ENCODE data around the gene D2HGDH.

The D2HGDH gene

DNA sequence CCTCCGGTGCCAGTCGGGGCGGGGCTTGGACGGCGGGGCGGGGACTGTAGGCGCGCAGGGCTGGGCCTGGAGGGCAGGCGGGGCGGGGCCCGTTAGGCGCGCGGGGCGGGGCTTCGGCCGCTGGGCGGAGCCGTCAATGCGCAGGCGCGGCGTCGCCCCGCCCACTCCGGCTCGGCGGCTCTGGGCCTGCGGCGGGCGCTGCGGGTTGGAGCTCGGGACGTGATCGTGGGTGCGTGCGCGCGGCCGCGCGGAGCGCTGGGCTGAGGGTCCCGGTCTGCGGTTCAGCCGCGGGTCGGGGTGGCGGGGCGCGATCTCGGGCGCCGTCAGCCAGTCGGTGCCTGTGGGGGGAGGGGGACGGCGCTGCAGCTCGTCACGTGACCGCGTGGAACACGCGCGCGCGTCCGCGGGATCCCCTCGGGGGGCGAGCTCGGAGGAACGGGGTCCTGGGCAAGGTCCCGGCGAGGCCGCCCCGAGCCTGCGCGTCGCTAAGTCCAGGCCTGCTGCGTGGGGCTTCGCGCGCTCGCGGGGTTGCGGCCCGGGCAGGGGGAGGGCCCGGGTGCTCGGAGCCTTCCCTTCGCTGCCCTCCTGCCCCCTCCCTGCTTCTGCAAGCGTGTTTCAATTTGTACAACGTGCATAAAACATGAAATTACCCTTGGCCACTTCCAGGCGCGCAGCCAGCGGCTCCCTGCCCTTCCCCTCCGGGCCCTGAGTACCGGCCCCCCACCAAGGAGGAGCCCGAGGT, at the start of gene D2HGDH:
Gene D2HGDH, plus strand, starts transcription at position 164 of the 742 bp plus-strand sequence. CDS start 595 bp downstream, outside the sequence.
- DNase-seq, result peak; percentile 65

DNA sequence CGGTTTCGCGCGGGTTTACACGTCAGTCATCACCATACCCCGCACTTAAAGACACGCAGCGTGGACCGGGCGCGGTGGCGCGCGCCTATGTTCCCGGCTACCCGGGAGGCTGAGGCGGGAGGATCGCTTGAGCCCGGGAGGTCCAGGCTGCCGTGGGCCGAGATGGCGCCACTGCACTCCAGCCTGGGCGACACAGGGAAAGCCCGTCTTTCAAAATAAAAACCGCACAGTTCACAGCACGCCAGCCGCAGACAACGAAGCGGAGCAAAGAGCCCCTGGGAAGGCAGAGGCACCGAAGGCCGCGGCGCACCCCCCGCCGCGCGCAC, 48.1 kb upstream of the D2HGDH start:
- no peak for DNase-seq

DNA sequence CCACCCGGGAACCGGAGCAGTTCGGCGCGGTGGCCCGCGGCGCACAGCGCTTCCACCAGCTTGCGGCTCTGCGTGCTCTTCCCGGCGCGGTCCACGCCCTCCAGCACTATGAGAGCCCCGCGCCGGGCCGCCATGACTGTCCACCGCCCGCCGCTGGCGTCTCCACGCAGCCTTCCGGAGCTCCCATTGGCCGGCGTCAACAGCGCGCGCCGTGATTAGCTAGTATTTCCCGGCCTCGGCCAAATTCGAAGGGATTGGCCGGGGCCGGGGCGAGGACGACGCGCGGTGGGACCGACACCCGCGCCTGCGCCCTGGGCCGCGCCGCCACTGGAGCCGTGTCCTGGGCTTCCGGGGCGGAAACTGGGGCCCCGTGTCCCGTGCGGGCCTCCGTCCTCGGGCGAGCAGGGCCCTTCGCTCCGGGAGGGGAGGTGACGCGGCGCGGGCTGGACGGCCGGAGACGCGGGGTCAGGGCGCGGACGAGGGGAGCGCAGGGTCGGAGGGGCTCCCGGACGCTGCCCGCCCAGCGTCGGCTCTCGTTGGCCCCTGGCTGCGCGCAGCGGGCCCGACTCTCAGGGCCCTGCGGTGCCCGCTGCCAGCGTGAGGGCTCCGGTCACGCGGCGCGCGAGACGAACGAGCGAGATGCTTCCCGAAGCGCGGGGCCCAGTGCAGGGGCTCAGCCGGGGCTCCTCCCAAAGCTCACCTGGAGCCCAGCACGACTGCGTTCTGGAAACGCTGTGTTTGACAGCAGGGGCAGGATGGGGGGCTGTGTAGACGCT, 47.6 kb upstream of the D2HGDH start, which contains the start of gene DTYMK:
Gene DTYMK, minus strand, starts transcription at position 166 of the 776 bp plus-strand sequence. Its CDS starts 32 bp downstream, at position 134.
- DNase-seq, result peak; percentile 97

DNA sequence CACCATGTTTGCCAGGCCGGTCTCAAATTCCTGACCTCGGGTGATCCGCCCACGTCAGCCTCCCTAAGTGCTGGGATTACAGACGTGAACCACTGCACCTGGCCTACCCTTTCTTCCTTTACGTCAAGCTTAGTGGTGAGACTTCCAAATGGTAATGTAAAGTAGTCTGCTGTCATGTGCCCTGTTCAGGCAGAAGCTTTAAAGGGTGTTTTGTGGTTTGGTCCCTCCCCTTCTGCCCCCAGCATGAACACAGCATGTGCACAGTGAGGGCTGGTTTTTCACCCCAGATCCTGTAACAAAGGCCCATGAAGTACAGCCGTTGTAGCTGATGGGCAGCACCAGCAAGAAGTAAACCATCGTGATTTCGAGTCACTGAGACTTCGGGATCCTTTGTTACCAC, 45.1 kb upstream of the D2HGDH start:
- DNase-seq, result no peak

DNA sequence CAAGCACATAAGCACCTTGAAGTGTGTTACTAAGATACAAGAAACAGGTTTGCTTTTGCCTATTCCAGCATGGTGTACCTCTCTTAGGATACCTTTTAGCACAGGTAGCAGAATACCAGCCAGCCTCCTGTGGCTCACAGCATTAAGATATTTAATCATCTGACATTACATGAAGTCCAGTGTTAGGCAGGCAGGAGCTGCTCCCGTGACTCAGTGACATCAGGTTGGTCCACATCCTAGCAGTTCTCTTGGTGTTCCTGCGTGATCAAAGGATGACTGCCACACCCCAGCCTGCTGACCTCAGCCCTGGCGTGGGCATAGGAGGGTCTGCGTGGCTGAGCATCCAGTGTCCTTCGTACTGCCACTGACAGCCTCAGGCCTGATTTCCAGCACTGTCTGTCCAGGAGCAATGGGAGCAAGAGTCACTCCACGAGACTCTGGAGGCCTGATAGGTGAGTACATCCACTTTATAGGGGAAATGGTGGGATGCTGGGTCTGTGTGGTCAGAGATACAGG, 44.2 kb upstream of the D2HGDH start:
- DNase-seq, result no peak

DNA sequence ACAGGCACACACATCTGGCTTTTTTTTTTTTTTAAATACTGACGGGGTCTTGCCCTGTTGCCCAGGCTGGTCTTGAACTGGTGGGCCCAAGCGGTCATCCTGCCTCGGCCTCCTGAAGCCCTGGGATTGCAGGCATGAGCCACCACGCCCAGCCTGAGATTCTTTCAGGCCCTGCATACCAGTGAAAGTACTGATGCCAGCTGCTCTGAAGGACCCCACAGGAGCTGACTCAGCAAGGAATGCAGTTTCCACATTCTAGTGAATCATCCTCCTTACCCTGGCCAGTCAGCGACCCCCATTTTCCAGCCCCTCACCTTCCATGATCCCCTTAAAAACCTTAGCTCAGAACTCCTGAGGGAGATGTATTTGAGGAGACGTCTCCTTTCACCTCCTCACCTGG, 42.0 kb upstream of the D2HGDH start:
- DNase-seq, result no peak

DNA sequence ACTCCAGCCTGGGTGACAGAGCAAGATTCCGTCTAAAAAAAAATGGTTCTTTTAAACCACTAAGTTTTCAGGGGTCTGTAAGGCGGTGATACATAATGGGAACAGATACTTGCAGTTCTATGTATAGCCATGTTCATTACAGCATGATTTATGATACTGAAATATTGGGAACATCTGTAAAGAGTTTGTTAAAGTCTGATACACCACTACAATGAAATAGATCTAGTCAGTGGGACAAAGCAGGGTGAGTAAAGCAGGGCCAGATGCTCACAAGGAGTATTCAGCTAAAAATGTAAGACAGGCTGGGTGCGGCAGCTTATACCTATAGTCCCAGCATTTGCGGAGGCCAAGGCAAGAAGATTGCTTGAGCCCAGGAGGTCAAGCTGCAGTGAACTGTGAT, 38.8 kb upstream of the D2HGDH start:
- no peak for DNase-seq

DNA sequence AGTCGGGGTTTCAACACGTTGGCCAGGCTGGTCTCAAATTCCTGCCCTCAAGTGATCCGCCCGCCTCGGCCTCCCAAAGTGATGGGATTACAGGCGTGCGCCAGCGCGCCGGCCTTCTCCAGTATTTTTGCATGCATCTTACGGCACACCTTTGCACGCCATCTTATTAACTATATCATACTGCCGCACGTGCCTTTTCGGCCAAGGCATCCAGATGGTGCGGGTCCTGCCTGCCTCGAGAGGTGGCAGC, 33.4 kb upstream of the D2HGDH start:
- DNase-seq, result peak; percentile 83

DNA sequence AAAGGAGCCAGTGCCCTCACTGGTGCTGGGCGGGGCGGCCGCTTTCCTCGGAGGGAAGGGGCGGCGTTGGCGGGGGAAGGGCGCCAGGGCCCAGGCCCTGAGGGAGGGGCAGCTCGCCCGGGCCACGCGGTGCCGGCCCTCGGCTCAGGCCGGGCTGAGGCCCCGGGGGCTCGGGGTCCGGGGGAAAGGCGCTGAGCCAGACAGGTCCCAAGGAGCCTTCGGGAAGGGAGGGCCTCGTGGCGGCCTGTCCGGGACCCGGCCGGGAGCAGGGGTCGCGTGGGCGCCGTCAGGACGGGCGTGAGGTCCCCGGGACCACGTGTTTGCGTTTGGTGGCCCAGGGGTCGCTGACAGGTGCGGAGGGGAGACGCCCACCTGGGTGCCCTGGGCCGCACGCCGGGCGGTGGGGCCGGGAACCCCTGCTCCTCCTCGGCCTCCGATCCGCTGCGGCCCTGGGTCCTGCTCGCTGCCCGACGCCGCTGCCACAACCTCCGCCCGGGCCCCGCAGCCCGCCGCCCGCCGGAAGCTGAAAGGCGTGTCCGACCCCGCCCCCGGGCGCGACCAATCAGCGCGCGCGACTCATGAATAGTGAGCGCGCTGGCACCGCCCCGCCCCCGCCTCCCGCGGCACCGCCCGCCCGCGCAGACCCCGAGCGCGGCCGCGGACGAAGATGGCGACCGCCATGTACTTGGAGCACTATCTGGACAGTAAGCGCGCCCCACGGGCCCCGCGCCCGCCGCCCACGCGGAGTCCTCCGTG, 32.9 kb upstream of the D2HGDH start, which contains the start of gene ING5:
Gene ING5, plus strand, starts transcription at position 641 of the 756 bp plus-strand sequence. Its CDS starts 27 bp downstream, at position 668.
- DNase-seq, result peak; percentile 95

DNA sequence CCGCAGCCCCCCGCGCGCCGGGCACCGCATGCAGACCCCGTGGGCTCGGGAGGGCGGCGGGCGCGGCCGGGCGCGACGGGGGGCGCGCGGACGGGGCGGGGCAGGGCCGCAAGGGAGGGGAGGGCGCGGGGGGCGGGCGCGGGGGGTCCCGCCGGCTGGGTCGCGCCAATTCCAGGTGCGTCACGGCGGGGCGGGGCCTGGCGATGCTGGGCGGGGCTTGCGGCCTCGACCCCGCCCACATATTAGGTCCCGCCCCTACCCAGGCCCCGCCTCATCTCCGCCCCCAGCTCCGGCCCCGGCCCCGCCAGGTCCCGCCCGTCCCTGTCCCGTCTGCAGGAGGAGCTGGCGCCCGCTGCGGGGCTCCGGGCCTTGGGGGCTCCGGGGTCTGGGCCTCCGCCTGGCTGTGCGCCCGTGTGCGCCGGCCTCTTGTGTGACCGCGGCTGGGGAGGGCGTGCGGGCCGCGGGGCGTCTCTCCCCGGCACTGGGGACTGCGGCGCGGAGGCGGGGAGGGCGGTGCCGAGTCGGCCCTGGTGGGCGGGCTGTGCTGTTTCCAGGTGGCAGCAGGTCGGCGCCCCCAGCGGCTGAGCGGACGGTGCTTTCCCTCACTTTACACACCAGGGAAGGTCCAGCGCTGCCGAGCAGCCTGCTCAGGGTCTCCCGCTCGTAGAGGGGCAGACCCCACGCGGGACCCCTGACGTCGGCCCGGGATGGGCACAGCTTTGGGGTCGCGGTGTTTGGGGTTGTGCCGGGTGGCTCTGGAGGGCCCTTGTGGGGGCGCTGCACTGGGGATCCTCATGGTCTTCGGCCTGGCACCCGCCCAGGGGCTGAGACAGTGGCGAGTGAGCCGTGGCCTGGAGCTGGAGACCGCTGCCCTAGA, 32.0 kb upstream of the D2HGDH start:
- DNase-seq, result peak; percentile 69

DNA sequence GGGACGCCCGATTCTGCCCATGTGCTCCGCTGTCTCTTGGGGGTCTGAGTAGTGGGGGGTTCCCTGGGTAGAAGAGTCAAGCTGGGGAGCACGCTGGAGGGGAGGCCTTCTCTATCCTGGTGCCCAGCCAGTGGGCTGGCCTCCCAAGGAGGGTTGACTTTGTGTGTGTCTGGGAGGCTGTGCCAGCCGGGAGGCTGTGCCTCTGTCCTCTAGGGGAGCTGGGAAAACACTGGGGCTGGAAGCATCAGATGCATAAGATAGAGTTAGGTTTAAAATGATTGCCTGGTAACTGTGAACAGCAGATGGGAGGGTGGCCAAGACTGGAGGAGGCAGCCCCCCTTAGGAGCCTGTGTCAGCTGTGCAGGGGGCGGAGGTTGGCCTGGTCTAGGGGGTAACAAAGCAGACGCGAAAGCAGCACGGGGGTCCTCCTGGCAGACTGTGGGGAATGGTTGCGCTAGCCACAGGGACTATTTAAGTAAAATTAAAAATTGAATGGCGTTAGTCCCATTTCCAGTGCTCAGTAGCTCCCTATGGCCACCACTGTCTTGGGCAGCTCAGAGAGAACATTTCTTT, 31.3 kb upstream of the D2HGDH start:
- DNase-seq, result peak; percentile 21

DNA sequence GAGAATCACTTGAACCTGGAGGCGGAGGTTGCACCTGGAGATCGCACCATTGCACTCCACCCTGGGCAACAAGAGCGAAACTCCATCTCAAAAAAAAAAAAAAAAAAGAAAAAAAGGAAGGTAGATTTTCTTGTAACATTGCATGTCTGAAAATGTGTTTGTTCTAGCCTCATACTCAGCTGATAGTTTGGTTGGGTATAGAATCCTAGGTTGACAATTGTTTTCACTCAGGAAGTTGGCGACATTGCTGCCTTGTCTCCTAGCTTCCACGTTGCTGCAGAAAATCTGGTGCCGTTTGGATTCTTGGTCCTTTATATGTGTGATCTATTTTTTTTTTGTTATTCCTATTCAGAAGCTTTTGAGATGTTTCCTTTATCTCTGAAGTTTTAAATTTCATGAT, 27.9 kb upstream of the D2HGDH start:
- no peak for DNase-seq

DNA sequence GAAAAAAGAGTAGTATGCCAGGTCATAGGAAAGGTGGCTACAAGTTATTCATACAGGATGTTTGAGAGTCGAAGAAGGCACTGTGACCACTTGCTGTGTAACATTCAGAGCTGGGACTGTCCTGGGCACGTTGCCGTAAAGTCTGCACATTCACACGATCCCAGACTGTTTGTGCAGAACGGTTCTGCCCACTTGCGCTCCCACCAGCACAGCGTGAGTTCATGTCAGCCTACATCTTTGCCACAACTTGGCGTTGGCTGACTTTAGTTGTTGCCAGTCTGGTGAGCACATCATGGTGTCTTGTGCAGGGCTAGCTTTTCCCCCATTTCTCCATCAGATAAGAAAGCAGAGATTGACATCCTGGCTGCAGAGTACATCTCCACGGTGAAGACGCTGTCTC, 25.6 kb upstream of the D2HGDH start:
- no peak for DNase-seq

DNA sequence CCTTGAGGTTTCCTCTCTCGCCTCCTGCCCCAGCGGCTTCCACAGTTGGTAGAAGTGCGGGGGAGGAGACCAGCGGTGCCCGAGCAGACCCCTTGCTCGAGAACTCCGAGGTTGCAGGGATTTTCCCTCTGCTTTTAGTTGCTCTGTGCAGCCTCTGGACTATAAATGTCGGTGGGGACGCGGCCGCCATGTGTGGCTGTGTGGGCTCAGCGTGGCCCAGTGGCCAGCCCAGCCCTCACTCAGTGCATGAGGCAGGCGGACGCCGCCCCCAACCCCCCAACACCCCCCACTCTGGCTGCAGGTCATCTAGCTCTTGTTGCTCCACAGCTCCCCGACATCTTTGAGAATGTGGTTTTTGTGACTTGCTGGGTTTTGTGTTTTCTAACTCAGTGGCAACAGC, 15.3 kb upstream of the D2HGDH start:
- DNase-seq, result no peak

DNA sequence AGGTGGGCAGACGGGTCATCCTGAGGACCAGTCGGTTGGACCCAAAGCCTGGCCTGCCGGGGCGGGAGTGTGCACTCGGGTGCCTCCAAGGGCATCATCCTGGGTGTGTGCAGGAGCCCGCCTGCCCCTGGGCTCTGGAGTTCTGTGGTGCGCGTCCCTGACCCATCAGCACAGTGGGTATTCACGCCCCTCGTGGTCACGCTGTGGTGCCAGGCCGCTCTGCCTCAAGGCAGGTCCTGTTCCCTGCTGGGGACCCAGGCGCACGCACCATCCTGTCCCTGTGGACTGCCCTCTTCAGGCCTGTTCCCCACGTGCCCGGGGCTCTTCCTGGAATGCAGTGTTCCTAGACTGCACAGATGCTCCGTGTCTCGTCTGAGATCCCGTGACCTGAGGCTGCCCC, 14.3 kb upstream of the D2HGDH start:
- DNase-seq, result no peak

DNA sequence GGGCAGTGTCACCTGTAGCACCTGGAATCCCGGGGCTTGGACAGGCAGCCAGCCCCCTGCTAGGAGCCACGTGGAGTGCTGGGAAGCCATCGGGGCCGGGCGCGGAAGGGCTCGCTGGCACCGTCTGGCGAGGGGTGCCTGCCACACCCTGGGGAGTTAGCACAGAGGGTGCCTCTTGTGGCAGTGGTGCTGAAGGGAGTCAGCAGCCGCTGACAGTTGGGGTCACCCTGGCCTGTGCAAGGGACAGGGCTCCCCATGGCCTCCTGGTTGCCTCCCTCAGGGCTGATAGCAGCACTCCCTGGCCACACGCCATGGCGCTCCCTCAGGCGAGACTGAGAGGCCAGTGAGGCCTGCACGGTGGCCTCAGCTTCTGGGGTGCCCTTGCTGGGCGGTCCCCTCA, 13.9 kb upstream of the D2HGDH start:
- DNase-seq, result no peak

DNA sequence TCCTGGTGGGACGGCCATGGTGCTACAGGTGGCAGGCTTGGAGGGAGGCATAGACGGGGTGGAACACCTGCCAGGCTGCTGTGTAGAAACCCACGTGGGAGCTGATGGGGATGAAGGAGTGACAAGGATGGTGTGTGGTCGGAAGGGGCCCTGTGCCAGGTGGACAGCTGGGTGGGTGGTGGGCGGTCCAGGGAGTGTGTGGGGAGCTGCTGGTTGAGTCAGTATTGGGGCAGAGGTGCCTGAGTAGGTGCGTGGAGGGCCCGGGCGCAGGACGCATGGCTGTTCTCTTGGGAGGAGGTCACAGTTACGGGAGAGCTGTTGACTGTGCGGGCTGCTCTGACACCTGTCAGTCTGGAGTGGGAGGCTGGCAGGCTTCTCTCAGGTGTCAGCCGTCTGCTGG, 12.6 kb upstream of the D2HGDH start:
- DNase-seq, result no peak

DNA sequence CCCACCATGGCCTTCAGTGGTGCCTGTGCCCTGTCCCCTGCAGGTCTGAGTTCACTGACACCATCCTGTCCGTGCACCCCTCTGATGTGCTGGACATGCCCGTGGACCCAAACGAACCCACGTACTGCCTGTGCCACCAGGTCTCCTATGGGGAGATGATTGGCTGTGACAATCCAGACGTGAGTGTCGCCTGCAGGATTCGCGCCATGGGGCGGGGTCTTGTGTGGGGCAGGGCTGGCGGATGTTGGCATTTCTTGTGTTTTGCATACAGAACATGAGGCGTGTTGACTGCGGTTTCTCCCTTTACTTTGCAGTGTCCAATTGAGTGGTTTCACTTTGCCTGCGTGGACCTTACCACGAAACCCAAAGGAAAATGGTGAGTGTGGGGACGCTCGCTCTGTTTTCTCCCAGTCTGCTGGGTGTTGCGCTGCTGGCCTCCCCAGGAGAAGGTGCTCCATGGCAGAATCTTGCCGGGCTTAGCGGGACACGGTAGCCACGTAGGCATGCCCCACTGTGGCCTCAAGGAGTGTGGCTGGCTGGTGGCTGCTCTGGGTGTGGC, 11.5 kb upstream of the D2HGDH start:
- DNase-seq, result no peak

DNA sequence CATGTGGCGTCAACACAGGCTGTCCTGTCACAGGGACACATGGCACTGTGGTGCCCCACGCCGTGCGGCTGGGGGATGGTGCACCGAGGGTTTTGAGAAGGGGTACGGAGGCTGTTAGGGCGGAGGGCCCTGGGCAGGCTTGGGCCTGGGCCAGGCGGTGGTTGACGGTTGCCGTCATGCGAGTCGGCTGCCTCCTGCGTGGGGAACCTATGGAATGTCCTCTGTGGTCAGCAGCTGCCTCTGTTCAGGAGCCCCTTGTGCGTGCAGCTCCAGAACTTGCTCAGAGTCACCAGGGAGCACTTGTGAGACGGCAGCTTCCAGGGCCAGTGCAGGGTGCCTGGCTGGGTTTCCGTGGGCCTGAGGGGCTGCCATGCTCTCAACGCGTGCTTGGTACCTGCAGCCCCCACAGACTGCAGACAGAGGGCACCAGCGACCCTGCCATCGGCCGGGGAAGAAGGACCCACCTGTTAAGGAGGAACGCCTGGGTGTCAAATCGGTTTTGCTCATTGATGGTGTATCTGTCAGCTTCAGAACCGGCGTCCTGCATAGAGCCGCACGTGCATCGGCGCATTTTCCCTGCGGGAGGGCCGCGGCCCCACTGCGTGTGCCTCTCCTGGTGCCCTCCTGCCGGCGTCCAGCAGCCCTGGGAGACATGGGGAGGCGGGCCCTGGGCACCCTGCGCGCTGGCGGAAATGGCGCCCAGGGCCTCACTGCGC, 10.0 kb upstream of the D2HGDH start:
- DNase-seq, result no peak

DNA sequence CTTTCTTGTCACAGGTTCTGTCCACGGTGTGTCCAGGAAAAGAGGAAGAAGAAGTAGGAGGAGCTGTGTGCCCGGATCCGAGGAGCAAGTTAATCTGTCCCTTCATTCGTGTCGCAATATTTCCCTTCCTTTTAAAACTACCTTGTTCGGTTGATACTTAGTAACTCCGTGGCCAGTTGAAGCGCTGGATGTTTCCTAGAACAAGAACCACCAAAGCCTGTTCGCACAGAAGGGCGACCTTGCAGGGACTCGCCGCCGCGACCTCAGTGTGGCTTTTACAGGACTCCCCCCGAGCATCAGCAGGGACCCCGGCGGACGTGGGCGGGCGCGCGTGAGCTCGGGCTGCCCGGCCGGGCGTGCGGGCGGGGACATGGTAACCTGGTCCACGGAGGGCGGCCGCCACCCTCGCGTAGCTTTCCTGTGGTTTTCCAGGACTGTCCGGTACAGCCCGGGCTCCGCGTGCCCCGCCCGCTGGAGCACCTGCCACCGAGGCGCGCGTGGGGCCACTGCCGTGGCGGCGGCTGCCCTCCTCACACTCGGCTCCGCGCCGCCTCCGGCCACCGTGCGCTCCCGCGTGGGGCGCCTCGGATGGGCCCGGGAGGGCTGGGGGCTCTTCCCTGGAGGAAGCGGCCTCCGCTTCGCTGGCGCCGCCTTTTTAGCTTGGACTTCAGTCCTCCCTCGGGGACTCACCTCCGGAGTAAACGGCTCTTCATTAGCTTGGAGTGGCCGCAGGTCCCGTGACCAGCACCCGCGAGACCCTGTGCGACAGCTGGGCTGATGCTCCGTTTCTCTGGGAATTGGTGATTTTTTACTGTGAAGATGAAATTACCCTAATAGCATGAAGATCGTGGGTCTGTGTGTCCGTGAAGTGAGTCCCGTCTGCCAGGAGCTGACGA, 9.2 kb upstream of the D2HGDH start:
- no peak for DNase-seq
